Effector CD4-positive, alpha-beta T cell (primary cell): Measurements from ENCODE around the gene SACM1L.
"Not testable (repeated sequence)": the region's sequence is repeated elsewhere in the genome, so short reads cannot be mapped to it uniquely, and the experiment has no call there.

Experiments
- DNase-seq: peaks from one replicate; pipeline ENCODE4 v3.0.0-alpha.2; 2020

Gene SACM1L

DNA sequence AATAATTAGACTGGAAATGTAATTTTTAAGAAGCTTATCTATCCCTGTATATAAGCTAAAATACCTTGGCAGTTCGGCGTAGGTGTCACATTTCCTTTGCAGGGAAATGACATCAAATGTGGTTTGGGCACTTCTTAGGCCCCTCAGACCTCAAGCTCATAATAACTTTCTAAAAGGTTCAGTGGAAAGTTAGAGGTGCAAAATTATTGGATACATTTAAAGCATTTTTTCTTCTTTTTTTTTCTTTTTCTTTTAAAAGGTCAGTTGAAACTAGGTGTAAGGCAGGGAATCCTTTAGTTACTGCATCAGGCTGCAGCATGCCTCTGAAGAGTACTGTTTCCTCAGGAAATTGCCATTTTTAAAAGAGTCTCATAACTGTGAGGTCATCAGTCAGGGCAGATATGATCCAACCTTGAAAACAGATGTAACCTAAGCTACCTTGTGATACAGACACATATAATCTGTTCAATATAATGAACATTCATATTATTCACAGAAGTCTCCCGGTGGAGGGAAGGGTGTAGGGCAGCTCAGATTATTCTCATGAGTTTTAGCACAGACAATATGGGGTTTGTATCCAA, 4.8 kb downstream of the SACM1L start:
- DNase-seq: peak; percentile 30

DNA sequence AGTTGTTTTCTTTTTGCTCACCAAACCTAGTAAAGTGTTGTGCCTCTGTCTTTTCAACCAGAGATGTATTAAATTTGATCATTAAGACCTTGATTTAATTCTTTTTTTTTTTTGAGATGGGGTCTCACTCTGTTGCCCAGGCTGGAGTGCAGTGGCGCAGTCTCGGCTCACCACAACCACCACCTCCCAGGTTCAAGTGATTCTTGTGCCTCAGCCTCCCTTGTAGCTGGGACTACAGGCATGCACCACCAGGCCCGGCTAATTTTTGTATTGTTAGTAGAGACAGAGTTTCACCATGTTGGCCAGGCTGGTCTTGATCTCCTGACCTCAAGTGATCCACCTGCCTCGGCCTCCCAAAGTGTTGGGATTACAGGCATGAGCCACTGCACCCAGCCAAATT, 6.0 kb downstream of the SACM1L start:
- DNase-seq: not testable (repeated sequence)

DNA sequence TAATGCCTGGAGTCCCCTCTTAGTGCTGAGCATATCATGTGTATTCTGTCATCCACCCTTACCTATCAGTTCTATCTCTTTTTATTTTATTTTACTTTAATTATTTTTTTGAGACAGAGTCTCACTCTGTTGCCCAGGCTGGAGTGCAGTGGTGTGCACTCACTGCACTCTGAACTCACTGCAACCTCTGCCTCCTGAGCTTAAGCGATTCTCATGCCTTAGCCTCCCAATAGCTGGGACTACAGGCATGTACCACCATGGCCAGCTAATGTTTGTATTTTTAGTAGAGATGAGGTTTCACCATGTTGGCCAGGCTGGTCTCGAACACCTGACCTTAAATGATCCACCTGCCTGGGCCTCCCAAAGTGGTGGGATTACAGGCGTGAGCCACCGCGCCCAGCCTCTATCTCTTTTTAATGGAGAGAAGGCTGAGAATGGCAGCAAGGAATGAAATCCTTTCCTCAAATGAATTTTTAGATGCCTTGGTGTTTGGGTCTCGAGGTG, 11.4 kb downstream of the SACM1L start:
- DNase-seq: no peak

DNA sequence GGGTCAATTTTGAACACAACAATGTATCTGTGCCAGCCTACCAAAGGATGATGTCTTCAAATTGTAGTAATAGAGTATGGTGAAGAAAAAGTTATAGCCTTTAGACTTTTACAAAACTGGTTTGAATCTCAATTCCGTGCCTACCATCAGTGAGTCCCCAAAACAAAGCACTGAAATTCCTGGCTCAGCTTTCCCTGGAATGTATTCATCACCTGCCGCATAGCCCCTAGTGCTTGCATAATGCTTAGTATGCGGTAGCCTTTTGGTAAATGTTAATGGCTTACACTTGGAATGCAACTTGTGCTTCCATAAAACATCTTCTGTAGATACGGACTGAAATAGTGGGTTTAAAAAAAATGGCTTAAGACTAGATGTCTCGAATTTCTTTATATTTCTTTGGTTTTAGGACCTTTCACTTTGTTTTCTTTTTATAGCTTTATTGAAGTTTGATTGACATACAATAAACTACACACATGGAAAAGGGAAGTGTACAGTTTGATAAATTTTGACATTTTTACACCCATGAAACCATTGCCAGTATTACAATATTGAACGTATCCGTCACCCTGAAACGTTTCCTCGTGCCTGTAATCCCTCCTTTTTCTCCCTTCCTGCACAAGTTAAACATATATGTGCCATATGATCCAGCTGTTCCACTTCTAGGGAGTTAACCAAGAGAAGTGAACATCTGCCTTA, 12.1 kb downstream of the SACM1L start:
- DNase-seq: no peak

DNA sequence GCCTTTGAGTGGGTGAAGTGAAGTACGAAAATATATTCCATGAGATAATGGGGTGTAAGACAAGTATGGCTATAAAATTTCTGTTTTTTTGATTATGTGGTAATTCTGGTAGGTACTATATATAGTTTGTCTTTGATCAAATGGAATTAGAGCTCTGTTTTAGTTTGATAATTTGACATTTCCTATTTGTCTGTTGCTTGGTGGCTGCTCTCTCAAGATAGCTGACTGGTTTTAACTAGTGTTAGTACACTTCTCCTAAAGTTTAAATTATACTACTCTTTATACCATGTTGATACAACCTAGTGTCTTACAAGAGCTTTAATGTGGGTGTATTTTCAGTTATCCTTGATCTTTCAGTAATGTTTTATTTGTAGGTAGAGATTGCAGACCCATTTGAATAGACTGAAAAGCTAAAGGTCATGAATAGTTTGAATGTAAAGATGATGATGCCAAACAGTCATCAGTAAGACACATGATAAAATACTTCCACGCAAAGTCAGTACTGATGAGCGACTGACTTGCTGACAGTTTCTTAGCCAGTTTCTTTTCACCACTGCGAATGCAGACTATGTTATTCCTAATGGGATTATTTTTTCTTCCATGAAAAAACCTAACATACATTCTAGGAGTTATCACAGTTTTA, 15.2 kb downstream of the SACM1L start:
- no peak for DNase-seq

DNA sequence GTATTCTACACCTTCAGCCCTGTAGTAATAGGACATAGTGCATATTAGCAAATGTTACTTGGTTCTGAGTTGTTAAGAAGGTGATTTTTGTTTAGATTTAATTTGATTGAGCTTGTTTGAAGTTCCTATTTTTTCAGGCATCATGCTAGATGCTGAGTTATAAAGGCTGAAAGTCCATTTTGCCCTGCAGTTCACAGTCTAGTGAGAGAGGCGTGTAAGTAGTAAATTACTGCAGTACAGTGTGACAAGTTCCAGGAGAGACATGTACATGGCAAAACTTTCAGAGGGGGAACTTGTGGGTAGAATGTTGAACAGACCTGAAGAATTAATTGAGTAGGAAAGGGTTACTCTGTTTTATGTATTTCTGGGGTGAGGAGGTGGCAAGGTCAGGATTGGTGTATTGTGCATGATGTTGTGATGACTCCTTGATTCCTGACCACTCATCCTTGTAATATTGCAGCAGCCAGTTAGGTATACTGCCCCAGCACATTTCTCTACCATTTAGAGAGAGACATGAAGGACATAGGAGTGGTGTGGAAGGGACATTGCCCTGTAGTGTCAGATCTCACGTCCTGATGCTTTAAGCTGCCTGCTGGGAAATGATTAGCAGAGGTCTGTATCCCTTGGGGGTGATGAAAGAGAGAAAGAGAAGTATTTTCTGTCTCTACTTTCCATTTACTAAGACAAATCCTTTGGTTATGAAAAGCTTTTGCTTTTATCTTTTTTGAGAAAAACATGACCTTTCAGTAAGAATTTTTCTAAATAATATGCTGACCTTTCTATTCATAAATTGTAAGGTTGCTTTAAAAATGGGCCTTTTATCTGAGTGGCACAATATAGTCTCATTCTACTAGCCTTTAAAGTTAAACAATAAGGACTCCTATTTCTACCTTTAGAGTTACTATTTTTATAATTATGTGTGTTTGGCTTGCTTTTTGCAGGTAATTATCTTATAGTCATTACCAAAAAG, 16.9 kb downstream of the SACM1L start:
- DNase-seq: no peak

DNA sequence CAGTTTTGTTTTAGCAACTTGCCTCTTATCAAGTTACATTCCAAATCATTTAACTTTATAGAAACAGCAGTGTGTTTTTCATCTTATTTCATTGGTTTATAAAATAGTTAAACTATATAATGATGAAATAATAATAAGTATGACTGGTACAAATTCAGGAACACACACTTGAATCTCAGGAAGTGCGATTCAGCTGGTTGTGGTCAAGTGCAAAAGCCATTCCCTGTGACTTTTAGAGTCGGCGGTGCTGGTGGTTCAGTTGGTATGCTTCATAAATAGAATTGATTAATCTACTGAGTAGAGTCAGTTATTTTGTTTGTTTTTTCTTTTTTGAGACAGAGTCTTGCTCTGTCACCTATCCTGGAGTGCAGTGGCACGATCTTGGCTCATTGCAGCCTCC, 22.7 kb downstream of the SACM1L start:
- no peak for DNase-seq

DNA sequence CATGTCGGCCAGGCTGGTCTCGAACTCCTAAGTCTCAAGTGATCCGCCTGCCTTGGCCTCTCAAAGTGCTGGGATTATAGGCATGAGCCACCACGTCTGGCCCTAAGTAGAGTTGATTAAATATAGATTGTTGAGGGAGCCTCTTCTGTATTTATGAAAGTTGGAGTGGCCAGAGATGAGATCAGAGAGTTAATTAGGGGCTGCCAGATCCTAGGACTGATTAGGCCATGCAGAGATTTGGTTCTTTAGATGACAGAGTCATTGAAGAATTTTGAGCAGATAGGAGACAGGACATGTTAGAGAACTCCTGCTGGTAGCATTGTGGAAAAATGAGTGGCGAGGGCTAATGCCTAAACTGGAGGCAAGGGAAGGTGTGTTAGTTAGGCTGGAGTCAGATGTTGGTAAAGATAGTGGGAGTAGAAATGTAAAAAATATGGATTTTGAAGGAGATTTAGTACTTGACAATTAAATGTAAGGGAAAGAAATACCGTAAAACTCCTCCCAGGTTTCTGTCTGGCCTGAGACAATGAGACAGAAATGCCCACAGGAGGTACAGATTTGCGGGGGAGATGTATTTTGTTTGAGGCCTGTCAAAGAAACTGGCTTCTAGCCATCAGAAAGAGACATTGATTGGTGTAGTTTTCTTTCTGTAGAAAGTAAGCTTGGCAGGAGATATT, 23.4 kb downstream of the SACM1L start:
- DNase-seq: no peak

DNA sequence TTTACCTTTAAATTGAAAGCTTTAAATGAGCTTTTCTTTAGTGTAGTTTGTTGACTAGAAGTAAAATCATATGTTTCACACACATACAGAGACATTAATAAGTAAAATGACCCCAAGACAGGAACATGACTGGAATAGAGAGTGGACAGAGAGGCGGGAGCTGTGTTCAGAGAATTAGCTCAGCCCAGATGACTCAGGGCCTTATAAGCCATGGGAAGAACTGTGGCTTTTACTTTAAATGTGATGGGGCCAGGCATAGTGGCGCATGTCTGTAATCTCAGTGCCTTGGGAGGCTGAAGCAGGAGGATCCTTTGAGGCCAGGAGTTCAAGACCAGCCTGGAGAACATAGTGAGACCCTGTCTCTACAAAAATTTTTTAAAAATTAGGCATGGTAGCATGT, 26.7 kb downstream of the SACM1L start:
- DNase-seq: no peak

DNA sequence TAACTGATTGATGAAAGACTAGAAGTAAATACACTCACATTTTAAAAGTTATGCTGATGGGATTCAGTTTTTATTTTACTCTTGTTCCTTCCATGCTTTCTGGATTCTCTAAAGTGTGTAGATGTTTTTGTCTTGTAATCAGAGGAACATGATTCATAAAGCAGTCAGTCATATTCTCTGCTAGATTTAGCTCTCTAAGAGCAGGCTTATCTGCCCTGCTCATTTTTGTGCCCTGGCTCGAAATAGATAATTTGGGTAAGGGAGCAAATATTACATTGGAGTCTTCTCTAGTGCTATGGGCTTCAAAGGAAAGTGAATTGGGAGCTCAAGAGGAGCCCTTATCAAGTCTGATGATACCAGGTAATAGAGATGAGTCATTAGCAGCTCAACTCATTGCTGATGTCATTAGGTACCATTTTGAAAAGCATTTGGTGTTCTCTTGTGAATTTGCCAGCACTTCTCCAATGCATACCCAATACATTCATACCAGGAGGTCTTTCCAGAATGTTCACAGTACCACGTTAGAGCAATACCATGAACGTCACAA, 27.7 kb downstream of the SACM1L start:
- DNase-seq: no peak

DNA sequence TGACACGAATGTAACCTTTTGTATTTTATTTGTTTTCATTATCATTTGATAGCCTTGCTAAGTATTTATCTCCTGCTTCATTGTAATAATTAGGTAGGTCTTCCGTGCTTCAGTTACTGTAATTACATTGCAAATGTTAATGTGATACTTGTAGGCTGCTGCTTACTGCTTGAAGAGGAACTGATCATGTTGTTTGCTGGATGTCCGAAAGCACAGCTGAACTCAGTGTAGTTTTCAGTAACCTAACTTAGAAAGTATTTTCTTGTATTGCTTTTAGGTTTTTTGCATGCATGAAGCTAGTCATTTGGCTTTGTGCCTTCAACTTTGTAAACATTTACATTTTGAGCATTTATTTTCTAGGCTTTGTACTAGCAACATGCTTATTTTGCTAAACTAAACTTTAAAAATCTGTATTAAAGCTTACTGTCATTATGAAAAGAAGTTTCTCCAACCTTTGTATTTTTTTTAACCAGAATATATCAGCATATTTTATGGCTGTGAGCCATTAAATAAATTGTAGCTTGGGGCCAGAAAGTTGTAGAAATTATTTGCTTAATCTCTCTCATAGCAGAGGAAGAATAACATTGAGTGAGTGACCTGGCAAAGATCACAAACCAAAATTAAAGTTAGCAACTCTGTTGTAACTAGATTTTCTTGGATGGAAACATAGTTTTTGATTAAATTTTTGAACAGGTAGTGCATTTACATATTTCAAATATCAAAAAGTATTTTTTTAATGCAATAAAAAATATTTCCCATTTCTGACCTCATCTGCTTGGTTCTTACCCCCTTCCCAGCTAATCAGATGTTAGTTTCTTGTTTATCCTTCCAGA, 30.7 kb downstream of the SACM1L start:
- DNase-seq: no peak

DNA sequence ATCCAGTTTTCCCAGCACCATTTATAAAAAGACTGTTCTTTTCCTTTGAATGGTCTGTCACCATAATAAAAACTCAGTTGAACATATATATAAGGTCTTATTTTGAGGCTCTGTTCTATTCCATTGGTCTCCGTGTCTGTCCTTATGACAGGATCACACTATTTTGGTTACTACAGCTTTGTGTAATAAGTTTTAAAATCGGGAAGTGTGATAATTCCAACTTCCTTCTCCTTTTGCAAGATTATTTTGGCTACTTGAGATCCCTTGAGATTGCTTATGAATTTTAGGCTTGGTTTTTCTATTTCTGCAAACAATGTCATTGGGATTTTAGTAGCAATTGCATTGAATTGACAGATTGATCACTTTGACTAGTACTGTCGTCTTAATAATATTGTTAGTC, 35.7 kb downstream of the SACM1L start:
- no peak for DNase-seq

DNA sequence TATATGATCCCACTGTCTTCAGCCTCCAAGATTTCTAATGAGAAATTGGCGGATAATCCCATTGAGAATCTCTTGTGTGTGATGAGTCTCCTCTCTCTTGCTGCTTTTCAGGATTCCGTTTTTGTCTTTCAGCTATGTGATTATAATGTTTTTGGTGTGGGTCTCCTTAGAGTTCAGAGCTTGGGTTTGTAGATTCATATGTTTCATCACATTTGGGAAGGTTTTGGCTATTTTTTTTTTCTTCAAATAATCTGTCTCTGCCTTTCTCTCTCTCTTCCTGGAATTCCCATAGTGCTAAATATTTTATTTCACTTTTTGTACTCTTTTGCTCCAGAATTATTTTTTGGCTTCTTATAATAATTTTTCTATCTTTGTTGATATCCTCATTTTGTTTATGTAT, 40.4 kb downstream of the SACM1L start:
- no peak for DNase-seq

DNA sequence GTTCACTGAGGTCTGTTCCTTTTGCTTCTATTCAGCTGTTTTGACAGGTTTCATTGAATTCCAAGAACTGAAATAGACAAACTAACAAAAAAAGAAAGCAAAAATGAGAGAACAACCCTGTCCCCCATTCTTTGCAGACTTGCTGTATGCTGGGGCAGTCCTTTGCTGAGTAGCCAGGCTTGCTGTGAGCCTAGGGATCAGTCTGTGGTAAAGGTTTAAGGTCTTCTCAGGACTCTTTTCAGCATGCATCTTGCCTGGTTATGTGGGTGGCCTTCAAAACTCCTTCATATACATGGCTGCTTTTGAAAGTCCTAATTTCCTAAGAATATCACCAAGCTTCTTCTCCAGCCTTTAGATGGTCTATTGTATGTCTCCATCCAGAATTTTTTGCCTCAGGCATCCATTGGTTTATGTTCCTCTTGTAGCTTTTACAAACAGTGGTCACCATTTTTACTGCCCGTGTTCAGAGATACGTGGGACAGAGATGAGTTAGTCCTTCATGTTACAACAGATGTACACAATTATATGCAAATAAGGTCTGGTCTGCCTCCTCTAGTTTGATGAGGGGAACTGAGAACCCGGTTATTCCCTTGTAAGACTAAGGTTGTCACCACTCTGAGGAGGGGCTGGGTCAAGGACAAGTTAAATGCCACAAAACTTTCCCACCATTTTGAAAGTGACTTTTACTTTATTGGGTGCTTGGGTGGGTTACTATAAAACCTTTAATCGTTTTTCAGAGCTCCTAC, 41.4 kb downstream of the SACM1L start:
- DNase-seq: no peak

DNA sequence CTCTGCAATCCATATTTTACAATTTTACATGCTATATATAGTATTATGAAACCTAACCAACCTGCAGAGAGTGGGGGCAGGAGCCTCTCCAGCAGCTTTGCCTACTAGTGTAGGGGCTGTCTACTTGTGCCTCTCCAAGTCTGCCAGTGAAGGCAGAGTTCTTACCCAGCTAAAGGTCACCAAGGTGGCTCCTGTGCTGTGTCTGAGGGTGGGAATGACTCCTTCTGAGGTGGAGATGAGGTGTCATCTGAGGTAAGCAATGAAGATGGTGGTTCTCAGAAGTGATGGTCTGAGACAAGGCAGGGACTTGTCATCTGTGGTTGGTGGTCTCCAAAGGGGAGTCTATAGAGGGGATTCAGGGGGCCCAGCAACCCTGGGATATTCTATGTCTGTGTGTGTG, 47.5 kb downstream of the SACM1L start:
- DNase-seq: no peak

DNA sequence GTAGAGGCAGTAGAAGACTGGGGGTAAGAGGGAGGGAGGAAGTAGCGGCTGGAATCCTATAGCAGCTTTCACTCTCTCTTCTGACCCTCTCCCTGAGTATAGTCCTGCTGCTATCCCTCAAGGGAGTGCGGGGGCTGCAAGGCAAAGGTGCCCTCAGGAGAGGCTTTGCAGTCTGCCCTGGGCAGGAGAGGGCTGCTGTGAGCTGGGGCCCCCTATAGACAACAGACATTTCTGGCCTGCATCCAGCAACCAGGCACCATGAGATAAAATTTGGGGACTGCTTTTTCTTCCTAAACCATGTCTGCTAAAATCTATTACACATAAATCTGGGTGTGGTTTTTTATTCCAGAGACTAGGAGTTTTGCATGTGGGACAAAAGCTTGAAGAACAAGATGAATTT, 48.0 kb downstream of the SACM1L start:
- no peak for DNase-seq

DNA sequence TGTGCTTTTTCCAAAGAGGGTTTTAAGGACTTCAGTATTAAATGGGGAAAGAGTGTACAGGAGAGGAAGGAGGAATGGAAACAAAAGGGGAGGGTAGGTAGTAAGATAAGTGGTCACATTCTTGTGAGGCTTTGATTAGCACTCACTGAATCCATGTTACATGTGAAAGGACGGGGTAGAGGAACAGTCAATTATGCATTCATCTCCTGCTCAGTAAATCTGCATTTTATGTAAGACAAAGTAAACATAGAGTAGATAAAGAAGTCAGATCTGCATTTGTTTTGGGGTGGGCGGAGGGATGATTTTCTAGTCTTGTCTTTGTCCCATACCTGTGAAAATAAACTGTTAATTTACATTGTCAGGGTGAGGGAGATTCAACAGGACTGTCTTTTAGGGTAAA, 50.8 kb downstream of the SACM1L start:
- no peak for DNase-seq

DNA sequence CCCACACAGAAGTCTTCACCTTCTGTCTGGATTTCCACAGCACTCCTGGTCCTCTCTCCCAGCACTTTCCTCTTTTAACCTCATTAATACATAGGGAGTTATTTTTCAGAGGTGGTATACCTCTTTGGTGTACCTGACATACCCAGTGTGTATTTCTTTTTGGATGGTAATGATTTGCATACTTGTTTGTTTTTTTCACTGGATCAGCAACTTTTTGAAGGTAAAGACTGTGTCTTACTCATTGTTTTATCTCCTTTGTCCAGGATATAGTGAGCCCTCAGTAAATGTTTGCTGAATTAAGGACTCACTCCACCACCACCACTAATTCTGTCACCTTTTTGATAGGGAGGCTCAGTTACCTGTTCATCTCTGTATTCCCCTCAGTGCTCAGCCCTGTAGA, 52.1 kb downstream of the SACM1L start:
- no peak for DNase-seq

DNA sequence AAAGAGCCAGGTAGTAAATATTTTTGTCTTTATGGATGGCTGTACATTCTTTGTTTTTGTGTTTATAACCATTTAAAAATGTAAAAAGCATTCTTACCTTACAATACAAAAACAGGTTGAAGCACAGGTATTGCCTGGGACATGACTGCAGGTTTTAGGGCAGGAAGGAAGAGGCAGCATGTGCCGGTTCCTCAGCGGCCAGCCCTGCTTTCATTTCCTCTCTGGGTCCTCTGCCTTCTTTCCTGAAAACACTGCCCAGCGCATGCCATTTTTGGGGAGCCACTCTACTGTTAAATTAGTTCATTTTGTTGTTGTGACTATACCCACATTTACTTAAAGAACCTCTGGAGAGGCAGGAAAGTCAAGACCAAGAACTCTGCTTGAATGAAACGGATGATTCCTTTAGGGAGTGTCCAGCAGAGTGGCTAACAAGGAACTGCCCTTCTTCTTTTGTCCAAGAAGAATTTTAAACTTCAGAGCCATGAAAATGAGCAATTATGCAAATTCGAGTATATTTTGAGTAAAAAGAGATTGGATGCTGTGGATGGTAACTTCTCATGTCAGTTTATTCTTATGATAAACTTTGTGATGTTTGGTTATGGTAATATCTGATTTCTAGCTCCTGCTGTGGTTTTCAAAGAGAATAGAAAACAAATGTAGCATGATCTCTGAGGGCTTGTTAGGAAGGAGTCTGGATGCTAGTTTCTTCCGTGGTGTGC, 52.7 kb downstream of the SACM1L start:
- DNase-seq: no peak
